ENCODE results near the gene GASK1A. TPM values are rescaled to one million over a fixed set of nuclear protein-coding genes. Genes with fewer than 3 reads are reported as not detected.

GASK1A gene
- 0.38 and 0.78 TPM in 2 replicates for polyA plus RNA-seq (2011; rRNA removed)
- polyA minus RNA-seq (2011; rRNA and poly(A)+ RNA removed) = 0.31 and 1.4 TPM in 2 replicates

GRCh38 chr3:42979044-42979972 lies at the start of gene GASK1A:
TSS of gene GASK1A (plus strand) at chr3:42979311. CDS start at chr3:42979643, 332 bp downstream.
- CTCF ChIA-PET = no interaction called here
- POLR2A ChIA-PET = no interaction called here
- TF ChIP-seq CTCF (IDR thresholded peaks at IDR 0.05; ENCODE audit: insufficient read depth, low read depth, low read length) = no peak

GRCh38 chr3:42934111-42934510 lies 45.0 kb upstream of the GASK1A start:
- CTCF ChIA-PET = no interaction called here
- no peak for TF ChIP-seq CTCF (IDR thresholded peaks at IDR 0.05; ENCODE audit: insufficient read depth, low read depth, low read length)
- H3K4me3 ChIP-seq (ENCODE audit: low read depth, low read length) = no peak overlapping the region
- H3K27me3 ChIP-seq (ENCODE audit: control insufficient read depth, insufficient read depth, low read length) = peaks cover 1% of the 10 kb centered on the region; the same call in 1 of the 2 replicates
- no peak for DNase-seq (ENCODE audit: low read depth)
- POLR2A ChIA-PET = no interaction called here
- no peaks in the 10 kb centered on the region for H3K36me3 ChIP-seq (ENCODE audit: control insufficient read depth, insufficient read depth, low read length)

More at GRCh38 chr3:42979044-42979972, at the start of gene GASK1A:
- no peak for DNase-seq (ENCODE audit: low read depth)
- peaks cover 17% of the 10 kb centered on the region for H3K27me3 ChIP-seq (ENCODE audit: control insufficient read depth, insufficient read depth, low read length)
- peak within 1 kb of the TSS; percentile 37 for H3K4me3 ChIP-seq (ENCODE audit: low read depth, low read length)
- no peaks in the 10 kb centered on the region for H3K36me3 ChIP-seq (ENCODE audit: control insufficient read depth, insufficient read depth, low read length)

GRCh38 chr3:42934910-42935309 lies 44.2 kb upstream of the GASK1A start:
- DNase-seq (ENCODE audit: low read depth) = no peak
- TF ChIP-seq CTCF (IDR thresholded peaks at IDR 0.05; ENCODE audit: insufficient read depth, low read depth, low read length) = no peak
- Histone ChIP-seq H3K27me3 (ENCODE audit: control insufficient read depth, insufficient read depth, low read length) (peaks cover 1% of the 10 kb centered on the region; the same call in 1 of the 2 replicates), H3K36me3 (ENCODE audit: control insufficient read depth, insufficient read depth, low read length) (no peaks in the 10 kb centered on the region), H3K4me3 (ENCODE audit: low read depth, low read length) (no peak overlapping the region)
- ChIA-PET POLR2A (no interaction called here), CTCF (no interaction called here)

DNA sequence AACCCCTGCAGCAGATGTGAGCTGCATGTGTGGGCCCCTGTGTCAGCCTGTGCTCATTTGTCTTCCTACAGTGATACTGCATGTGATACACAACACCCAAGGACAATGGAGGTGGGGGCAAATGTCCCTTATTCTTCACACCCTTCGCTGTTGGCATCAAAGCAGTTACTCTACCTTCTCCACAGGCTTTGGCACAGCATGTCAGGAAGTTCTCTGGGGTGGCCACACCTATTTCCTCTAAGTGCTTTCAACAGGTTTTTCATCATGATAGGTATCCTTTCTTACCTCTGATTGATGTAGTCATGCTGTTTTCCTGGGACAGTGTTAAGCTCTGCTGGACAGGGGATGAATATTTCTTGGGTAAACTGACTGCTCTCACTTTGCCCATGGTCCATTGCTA lies 43.6 kb upstream of the GASK1A start:
- POLR2A ChIA-PET = no interaction called here
- Histone ChIP-seq H3K4me3 (ENCODE audit: low read depth, low read length) (no peak overlapping the region), H3K36me3 (ENCODE audit: control insufficient read depth, insufficient read depth, low read length) (no peaks in the 10 kb centered on the region), H3K27me3 (ENCODE audit: control insufficient read depth, insufficient read depth, low read length) (peaks cover 1% of the 10 kb centered on the region; the same call in 1 of the 2 replicates)
- CTCF ChIA-PET = no interaction called here
- no peak for TF ChIP-seq CTCF (IDR thresholded peaks at IDR 0.05; ENCODE audit: insufficient read depth, low read depth, low read length)
- no peak for DNase-seq (ENCODE audit: low read depth)

- no peak for TF ChIP-seq CTCF (IDR thresholded peaks at IDR 0.05; ENCODE audit: insufficient read depth, low read depth, low read length)
- CTCF ChIA-PET = no interaction called here
- Histone ChIP-seq H3K36me3 (ENCODE audit: control insufficient read depth, insufficient read depth, low read length) (no peaks in the 10 kb centered on the region), H3K27me3 (ENCODE audit: control insufficient read depth, insufficient read depth, low read length) (peaks cover 1% of the 10 kb centered on the region; the same call in 1 of the 2 replicates), H3K4me3 (ENCODE audit: low read depth, low read length) (peak overlapping the region; percentile 49)
- POLR2A ChIA-PET = no interaction called here
- DNase-seq (ENCODE audit: low read depth) = no peak
Observed at GRCh38 chr3:42936157-42936981, 42.7 kb upstream of the GASK1A start.
